ENCODE measurements around the gene KCNAB3. TPM values are rescaled to one million over a fixed set of nuclear protein-coding genes. Genes with fewer than 3 reads are reported as not detected.

Gene KCNAB3
- total RNA-seq, 2 experiments from 2014 or later: 10.6 to 12.5 TPM

GRCh38 chr17:7887038-7887481 is 42.6 kb downstream of the KCNAB3 start:
- Mint-ChIP-seq H3K36me3 (peaks cover 11% of the 10 kb centered on the region), H3K4me3 (no peak overlapping the region), H3K27me3 (no peaks in the 10 kb centered on the region), H3K27ac (no peak overlapping the region), H3K9me3 (no peaks in the 10 kb centered on the region), H3K4me1 (peaks cover 10% of the 10 kb centered on the region)
- POLR2A ChIA-PET: interaction anchor here (1.7 to 2.2 kb wide), 2 partner anchors 21 to 45 kb away, joined by 9 to 11 read pairs; partner anchors contain the start of genes CNTROB and TRAPPC1
- no peak for ATAC-seq (ENCODE audit: low read depth)
- DNase-seq: no peak

GRCh38 chr17:7886227-7887037 is 43.2 kb downstream of the KCNAB3 start:
- peaks cover 10% of the 10 kb centered on the region for H3K4me1 Mint-ChIP-seq
- peaks cover 9% of the 10 kb centered on the region for H3K36me3 Mint-ChIP-seq
- no peak overlapping the region for H3K4me3 Mint-ChIP-seq
- DNase-seq (peak; percentile 72), ATAC-seq (ENCODE audit: low read depth) (peak; percentile 8)
- H3K9me3 Mint-ChIP-seq: no peaks in the 10 kb centered on the region
- POLR2A ChIA-PET: interaction anchor here (0.7 to 2.2 kb wide), 9 partner anchors 16 to 336 kb away, joined by 4 to 15 read pairs (median 6); partner anchors contain the start of genes CNTROB, CYB5D1, NAA38 and TP53
- no peaks in the 10 kb centered on the region for H3K27me3 Mint-ChIP-seq
- H3K27ac Mint-ChIP-seq: no peak overlapping the region

- no peaks in the 10 kb centered on the region for H3K9me3 Mint-ChIP-seq
- DNase-seq (peak; percentile 75), ATAC-seq (ENCODE audit: low read depth) (peak; percentile 8)
- H3K4me3 Mint-ChIP-seq: peak overlapping the region; percentile 48
- POLR2A ChIA-PET: interaction anchor here (0.7 to 2.2 kb wide), 9 partner anchors 15 to 337 kb away, joined by 4 to 15 read pairs (median 6); partner anchors contain the start of genes CNTROB, CYB5D1, NAA38 and TP53
- peaks cover 10% of the 10 kb centered on the region for H3K4me1 Mint-ChIP-seq
- H3K27ac Mint-ChIP-seq: peak overlapping the region; percentile 67
- H3K27me3 Mint-ChIP-seq: no peaks in the 10 kb centered on the region
- peaks cover 6% of the 10 kb centered on the region for H3K36me3 Mint-ChIP-seq
These were observed 44.1 kb downstream of the KCNAB3 start for GRCh38 chr17:7885367-7886226.

GRCh38 chr17:7884581-7885366 is 44.9 kb downstream of the KCNAB3 start:
- peaks cover 3% of the 10 kb centered on the region for H3K36me3 Mint-ChIP-seq
- peaks cover 10% of the 10 kb centered on the region for H3K4me1 Mint-ChIP-seq
- H3K4me3 Mint-ChIP-seq: peak overlapping the region; percentile 78
- POLR2A ChIA-PET: interaction anchor here (1.0 to 2.2 kb wide), 6 partner anchors 14 to 402 kb away, joined by 3 to 15 read pairs (median 6); partner anchors contain the start of genes CYB5D1, NAA38, TP53 and WRAP53
- H3K27ac Mint-ChIP-seq: peak overlapping the region; percentile 88
- H3K9me3 Mint-ChIP-seq: no peaks in the 10 kb centered on the region
- ATAC-seq (ENCODE audit: low read depth) (no peak), DNase-seq (no peak)
- H3K27me3 Mint-ChIP-seq: no peaks in the 10 kb centered on the region

GRCh38 chr17:7883781-7884386 is 45.8 kb downstream of the KCNAB3 start:
- POLR2A ChIA-PET: interaction anchor here (1.0 kb wide), 1 partner anchor 403 kb away, joined by 3 read pairs; no protein-coding TSS in a partner anchor
- Mint-ChIP-seq H3K9me3 (no peaks in the 10 kb centered on the region), H3K36me3 (no peaks in the 10 kb centered on the region), H3K27ac (peak overlapping the region; percentile 73), H3K4me3 (peak overlapping the region; percentile 77), H3K4me1 (peaks cover 4% of the 10 kb centered on the region), H3K27me3 (no peaks in the 10 kb centered on the region)
- no peak for ATAC-seq (ENCODE audit: low read depth)
- no peak for DNase-seq

- Mint-ChIP-seq H3K36me3 (no peaks in the 10 kb centered on the region), H3K4me1 (peaks cover 4% of the 10 kb centered on the region), H3K27me3 (no peaks in the 10 kb centered on the region), H3K4me3 (no peak overlapping the region), H3K27ac (no peak overlapping the region), H3K9me3 (no peaks in the 10 kb centered on the region)
- DNase-seq (no peak), ATAC-seq (ENCODE audit: low read depth) (no peak)
- POLR2A ChIA-PET: interaction anchor here (1.1 to 1.5 kb wide), 3 partner anchors 13 to 25 kb away, joined by 3 to 5 read pairs (median 3); partner anchors contain the start of gene NAA38
These were observed 47.0 kb downstream of the KCNAB3 start for GRCh38 chr17:7882629-7883028.

- no peak overlapping the region for H3K27ac Mint-ChIP-seq
- DNase-seq (no peak), ATAC-seq (ENCODE audit: low read depth) (no peak)
- H3K27me3 Mint-ChIP-seq: no peaks in the 10 kb centered on the region
- H3K4me3 Mint-ChIP-seq: no peak overlapping the region
- peaks cover 1% of the 10 kb centered on the region for H3K36me3 Mint-ChIP-seq
- H3K4me1 Mint-ChIP-seq: peaks cover 4% of the 10 kb centered on the region
- no peaks in the 10 kb centered on the region for H3K9me3 Mint-ChIP-seq
- POLR2A ChIA-PET: interaction anchor here (1.3 to 1.5 kb wide), 2 partner anchors 12 to 13 kb away, joined by 3 to 5 read pairs; no protein-coding TSS in a partner anchor
These were observed 47.6 kb downstream of the KCNAB3 start for GRCh38 chr17:7882068-7882467.

- POLR2A ChIA-PET: interaction anchor here (1.5 kb wide), 1 partner anchor 11 kb away, joined by 5 read pairs; no protein-coding TSS in a partner anchor
- peaks cover 1% of the 10 kb centered on the region for H3K36me3 Mint-ChIP-seq
- H3K27ac Mint-ChIP-seq: no peak overlapping the region
- DNase-seq (no peak), ATAC-seq (ENCODE audit: low read depth) (no peak)
- peaks cover 3% of the 10 kb centered on the region for H3K4me1 Mint-ChIP-seq
- no peak overlapping the region for H3K4me3 Mint-ChIP-seq
- no peaks in the 10 kb centered on the region for H3K9me3 Mint-ChIP-seq
- no peaks in the 10 kb centered on the region for H3K27me3 Mint-ChIP-seq
These were observed 48.2 kb downstream of the KCNAB3 start for GRCh38 chr17:7881276-7882054.

GRCh38 chr17:7880076-7880868 is 49.4 kb downstream of the KCNAB3 start:
- POLR2A ChIA-PET: no interaction called here
- Mint-ChIP-seq H3K27me3 (no peaks in the 10 kb centered on the region), H3K4me3 (no peak overlapping the region), H3K27ac (no peak overlapping the region), H3K36me3 (peaks cover 3% of the 10 kb centered on the region), H3K4me1 (peaks cover 3% of the 10 kb centered on the region), H3K9me3 (no peaks in the 10 kb centered on the region)
- no peak for ATAC-seq (ENCODE audit: low read depth)
- no peak for DNase-seq

GRCh38 chr17:7878234-7878633 is 51.4 kb downstream of the KCNAB3 start:
- DNase-seq (no peak), ATAC-seq (ENCODE audit: low read depth) (no peak)
- Mint-ChIP-seq H3K27me3 (no peaks in the 10 kb centered on the region), H3K9me3 (no peaks in the 10 kb centered on the region), H3K36me3 (peaks cover 14% of the 10 kb centered on the region), H3K4me3 (no peak overlapping the region), H3K4me1 (peaks cover 5% of the 10 kb centered on the region), H3K27ac (no peak overlapping the region)
- POLR2A ChIA-PET: no interaction called here

- POLR2A ChIA-PET: interaction anchor here (1.9 kb wide), 1 partner anchor 19 kb away, joined by 4 read pairs; the partner anchor contains the start of genes CYB5D1 and NAA38
- ATAC-seq (ENCODE audit: low read depth) (no peak), DNase-seq (no peak)
- Mint-ChIP-seq H3K36me3 (peaks cover 18% of the 10 kb centered on the region), H3K4me1 (peaks cover 10% of the 10 kb centered on the region), H3K27me3 (no peaks in the 10 kb centered on the region), H3K27ac (no peak overlapping the region), H3K9me3 (no peaks in the 10 kb centered on the region), H3K4me3 (no peak overlapping the region)
These were observed 53.8 kb downstream of the KCNAB3 start for GRCh38 chr17:7875804-7876370.
